ENCODE measurements around the gene KRT2.

DNA sequence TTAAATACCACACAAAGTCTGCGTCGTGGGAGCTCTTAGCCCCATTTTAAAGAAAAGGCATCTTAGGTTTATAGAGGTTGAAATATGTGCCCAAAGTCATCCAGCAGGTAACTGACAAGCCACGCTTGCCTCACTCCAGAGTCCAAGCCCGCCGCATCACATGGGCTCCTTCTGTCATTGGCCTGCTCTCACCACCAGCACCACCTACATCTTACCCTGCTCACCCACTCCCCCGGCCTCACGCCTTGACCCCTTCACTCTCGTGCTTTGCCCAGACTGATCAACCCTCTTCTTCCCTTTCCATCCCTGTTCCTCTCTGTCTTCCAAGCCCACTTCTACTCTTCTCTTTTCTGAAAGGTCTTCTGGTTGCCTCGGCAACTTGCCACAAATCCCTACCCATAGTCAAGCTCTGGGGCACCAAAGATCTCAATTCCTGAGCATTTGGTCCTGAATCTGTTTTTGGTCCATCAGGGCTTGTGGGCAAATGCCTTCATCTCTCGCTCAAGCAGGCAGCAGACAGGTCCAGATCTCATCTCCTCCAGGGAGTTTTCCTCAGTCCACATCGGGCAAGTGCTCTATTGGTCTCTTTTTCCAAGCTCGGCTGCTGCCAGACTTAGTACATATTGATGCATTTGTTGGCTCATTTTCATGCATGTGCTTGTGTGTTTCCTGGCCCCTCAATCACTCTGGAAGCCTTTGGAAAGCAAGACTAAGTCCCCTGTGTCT, 31.7 kb upstream of the KRT2 start:
- TF ChIP-seq, protein P1, sequence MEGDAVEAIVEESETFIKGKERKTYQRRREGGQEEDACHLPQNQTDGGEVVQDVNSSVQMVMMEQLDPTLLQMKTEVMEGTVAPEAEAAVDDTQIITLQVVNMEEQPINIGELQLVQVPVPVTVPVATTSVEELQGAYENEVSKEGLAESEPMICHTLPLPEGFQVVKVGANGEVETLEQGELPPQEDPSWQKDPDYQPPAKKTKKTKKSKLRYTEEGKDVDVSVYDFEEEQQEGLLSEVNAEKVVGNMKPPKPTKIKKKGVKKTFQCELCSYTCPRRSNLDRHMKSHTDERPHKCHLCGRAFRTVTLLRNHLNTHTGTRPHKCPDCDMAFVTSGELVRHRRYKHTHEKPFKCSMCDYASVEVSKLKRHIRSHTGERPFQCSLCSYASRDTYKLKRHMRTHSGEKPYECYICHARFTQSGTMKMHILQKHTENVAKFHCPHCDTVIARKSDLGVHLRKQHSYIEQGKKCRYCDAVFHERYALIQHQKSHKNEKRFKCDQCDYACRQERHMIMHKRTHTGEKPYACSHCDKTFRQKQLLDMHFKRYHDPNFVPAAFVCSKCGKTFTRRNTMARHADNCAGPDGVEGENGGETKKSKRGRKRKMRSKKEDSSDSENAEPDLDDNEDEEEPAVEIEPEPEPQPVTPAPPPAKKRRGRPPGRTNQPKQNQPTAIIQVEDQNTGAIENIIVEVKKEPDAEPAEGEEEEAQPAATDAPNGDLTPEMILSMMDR (conservative IDR thresholded peaks at IDR 0.05): no peak
- TF ChIP-seq EZH2 (IDR thresholded peaks at IDR 0.05; ENCODE audit: low read depth): no peak
